Left lung (tissue), 10 donors: ENCODE measurements around the gene BCL3. TPM values are rescaled to one million over a fixed set of nuclear protein-coding genes. Genes with fewer than 3 reads are reported as not detected.
"Not testable (repeated sequence)": the region's sequence is repeated elsewhere in the genome, so short reads cannot be mapped to it uniquely, and the experiment has no call there.

Experiments
- ATAC-seq: fragments of 200-7000 bp; cut with Tn5 transposase; one replicate; pipeline ENCODE4 v1.9.1; 2020; ENCODE audit warnings: moderate library complexity
- DNase-seq, 4 donors: peaks; one replicate each; pipeline ENCODE4 v3.0.0-alpha.2; 2013 to 2020
- H3K27ac ChIP-seq, 2 donors: fragments of 200-600 bp; sonication (generic) in 1 of 2; one replicate each; pipeline versions ENCODE4 v1.5.0 to v1.8.0; 2020 to 2021
- H3K27me3 ChIP-seq, 2 donors: fragments of 200-600 bp; sonication (generic) in 1 of 2; one replicate each; pipeline versions ENCODE4 v1.5.0 to v1.8.0; 2020 to 2021
- H3K36me3 ChIP-seq, 2 donors: fragments of 200-600 bp; sonication (generic) in 1 of 2; one replicate each; pipeline versions ENCODE4 v1.5.0 to v1.8.0; 2020 to 2021
- H3K4me1 ChIP-seq, 2 donors: fragments of 200-600 bp; one replicate each; pipeline ENCODE4 v1.8.0; 2021
- H3K4me3 ChIP-seq, 2 donors: fragments of 200-600 bp; sonication (generic) in 1 of 2; one replicate each; pipeline versions ENCODE4 v1.5.0 to v1.8.0; 2020 to 2021; ENCODE audit warnings: mild to moderate bottlenecking in 1 of 2
- H3K9me3 ChIP-seq, 2 donors: fragments of 200-600 bp; sonication (generic) in 1 of 2; one replicate each; pipeline versions ENCODE4 v1.5.0 to v1.8.0; 2020 to 2021
- intact Hi-C, 2 donors: fragments of 100-400 bp; cut with DNase I; formaldehyde crosslinking; loops; one replicate each; pipeline versions ENCODE4 v1.11.2 to v1.14.2; 2022
- polyA plus RNA-seq, 6 donors: library from polyadenylated mRNA; unstranded; fragments of 120-200 nt; gene quantifications; one replicate each; pipeline ENCODE4 v1.2.1, GENCODE V29; 2013; ENCODE audit not compliant: insufficient read length in 6 of 6
- total RNA-seq, 2 donors: library from RNA; stranded (reverse); fragmentation: NEBNext Ultra II Directional; extraction: Animal tissue kit (Norgen Biotek cat#: 25700); gene quantifications; one replicate each; pipeline ENCODE4 v1.2.1, GENCODE V29; 2021
- TF ChIP-seq, protein P1 (sequence below), 2 donors: fragments of 200-600 bp; sonication (generic) in 1 of 2; IDR thresholded peaks; one replicate each; pipeline versions ENCODE4 v1.5.0 to v1.8.0; 2021; ENCODE audit warnings: antibody characterized with exemption in 2 of 2
- donor health status: DM: no; HTN: yes; CAD: no.
- donor health status: DM: no; HTN: no; CAD: no.

The BCL3 gene
- total and polyA plus RNA-seq, 8 donors, result 7.3 to 79.9 (median 13.8) TPM

DNA sequence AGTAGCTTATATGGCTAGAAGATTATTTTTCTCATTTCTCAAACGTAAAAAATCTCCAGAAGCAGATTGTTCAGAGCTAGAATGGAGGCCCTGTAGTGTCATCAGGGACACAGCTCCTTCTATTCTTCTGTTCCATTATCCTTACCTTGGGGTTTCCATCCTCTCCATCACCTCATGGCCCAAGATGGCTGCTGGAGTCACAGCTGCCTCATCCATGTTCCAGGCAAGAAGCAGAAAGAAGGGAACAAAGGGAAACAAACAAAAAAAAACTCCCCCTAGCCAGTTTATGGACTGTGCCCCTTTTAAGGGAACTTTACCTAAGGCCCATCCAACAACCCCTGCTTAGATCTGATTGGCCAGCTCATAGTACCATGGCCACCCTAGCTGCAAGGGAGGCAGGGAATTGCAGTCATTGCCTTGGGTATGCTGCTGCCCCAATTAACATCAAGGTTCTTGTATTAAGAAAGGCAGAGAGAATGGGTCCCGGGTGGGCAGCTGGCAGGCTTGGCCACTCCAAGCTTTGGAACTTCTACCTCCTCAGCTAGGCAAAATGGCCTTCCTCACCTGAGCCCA lies 33.8 kb upstream of the BCL3 start:
- intact Hi-C loops, result no loop called here

DNA sequence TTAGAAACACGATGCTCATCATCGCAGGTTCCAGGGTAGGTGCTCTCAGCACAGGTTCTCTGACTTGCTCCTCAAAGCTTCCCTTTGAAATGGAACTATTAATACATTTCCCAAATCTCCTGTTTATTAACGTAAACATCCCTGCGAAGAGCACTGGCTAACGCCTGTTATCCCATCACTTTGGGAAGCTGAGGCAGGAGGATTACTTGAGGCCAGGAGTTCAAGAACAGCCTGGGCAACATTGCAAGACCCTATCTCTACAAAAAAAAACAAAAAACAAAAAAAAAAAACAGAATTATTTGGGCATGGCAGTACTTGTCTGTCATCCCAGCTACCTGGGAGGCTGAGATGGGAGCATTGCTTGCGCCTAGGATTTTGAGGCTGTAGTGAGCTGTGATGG lies 30.9 kb upstream of the BCL3 start:
- no peak overlapping the region for H3K4me3 ChIP-seq
- DNase-seq (no peak), ATAC-seq (no peak)
- intact Hi-C loops, result no loop called here
- H3K9me3 ChIP-seq, result peaks cover 0 to 10% of the 10 kb centered on the region in 2 donors
- H3K27ac ChIP-seq, result peak overlapping the region; percentile 74 to 77
- H3K4me1 ChIP-seq, result peaks cover 28 to 48% of the 10 kb centered on the region in 2 donors
- H3K27me3 ChIP-seq, result no peaks in the 10 kb centered on the region
- TF ChIP-seq, protein P1, sequence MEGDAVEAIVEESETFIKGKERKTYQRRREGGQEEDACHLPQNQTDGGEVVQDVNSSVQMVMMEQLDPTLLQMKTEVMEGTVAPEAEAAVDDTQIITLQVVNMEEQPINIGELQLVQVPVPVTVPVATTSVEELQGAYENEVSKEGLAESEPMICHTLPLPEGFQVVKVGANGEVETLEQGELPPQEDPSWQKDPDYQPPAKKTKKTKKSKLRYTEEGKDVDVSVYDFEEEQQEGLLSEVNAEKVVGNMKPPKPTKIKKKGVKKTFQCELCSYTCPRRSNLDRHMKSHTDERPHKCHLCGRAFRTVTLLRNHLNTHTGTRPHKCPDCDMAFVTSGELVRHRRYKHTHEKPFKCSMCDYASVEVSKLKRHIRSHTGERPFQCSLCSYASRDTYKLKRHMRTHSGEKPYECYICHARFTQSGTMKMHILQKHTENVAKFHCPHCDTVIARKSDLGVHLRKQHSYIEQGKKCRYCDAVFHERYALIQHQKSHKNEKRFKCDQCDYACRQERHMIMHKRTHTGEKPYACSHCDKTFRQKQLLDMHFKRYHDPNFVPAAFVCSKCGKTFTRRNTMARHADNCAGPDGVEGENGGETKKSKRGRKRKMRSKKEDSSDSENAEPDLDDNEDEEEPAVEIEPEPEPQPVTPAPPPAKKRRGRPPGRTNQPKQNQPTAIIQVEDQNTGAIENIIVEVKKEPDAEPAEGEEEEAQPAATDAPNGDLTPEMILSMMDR (IDR thresholded peaks at IDR 0.05), result no peak
- H3K36me3 ChIP-seq, result no peaks in the 10 kb centered on the region

More for the DNA sequence above, 33.8 kb upstream of the BCL3 start:
- Histone ChIP-seq H3K27ac (no peak overlapping the region), H3K4me1 (peaks cover 14 to 26% of the 10 kb centered on the region in 2 donors), H3K27me3 (no peaks in the 10 kb centered on the region), H3K4me3 (no peak overlapping the region), H3K9me3 (peaks cover 0 to 10% of the 10 kb centered on the region in 2 donors), H3K36me3 (no peaks in the 10 kb centered on the region)
- DNase-seq (no peak), ATAC-seq (no peak)
- TF ChIP-seq, protein P1 (IDR thresholded peaks at IDR 0.05), result no peak

DNA sequence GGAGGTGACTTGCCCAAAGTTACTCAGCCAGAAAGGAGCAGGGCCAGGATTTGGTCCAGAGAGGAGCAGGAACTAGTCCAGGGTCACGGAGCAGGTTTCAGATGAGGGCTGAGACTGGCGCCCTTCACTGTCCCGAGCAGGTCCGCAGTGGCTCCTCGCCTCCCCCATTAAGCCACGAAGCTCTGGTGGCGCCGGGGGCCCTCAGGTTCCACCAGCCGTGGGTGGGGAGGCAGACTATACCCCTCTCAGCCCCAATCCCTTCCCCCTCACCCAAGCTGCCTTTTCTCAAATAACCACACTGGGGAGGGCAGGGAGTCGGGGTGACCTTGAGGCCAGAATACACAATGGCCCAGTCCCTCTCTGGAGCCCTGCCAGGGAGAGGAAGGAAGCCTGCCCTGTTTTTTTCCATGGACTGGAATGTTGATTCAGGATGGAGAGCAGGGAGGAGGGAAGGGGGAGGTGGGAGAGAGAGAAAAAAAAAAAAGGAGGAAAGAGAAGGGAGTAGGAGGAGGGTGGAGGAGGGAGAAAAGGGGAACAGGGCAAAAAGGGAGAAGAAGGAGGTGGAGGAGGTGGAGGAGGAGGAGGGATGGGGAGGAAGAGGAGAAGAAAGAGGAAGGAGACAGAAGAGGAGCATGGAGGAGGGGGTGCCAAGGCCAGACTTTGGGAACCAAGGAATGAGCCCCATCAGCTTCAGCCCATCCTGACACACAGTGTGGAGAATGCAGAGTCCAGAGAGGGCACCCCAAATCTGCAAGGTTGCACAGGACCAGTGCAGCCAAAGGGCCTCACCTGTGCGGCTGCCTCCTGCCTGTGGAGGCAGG lies 29.9 kb upstream of the BCL3 start:
- peak overlapping the region; percentile 3 to 14 for H3K4me3 ChIP-seq
- no peaks in the 10 kb centered on the region for H3K36me3 ChIP-seq
- peak; percentile 63 for ATAC-seq
- peak in 3 of 4 donors; percentile 46 to 69 (median 66) for DNase-seq
- peaks cover 0 to 10% of the 10 kb centered on the region in 2 donors for H3K9me3 ChIP-seq
- H3K27ac ChIP-seq, result peak overlapping the region; percentile 74 to 77
- TF ChIP-seq, protein P1 (IDR thresholded peaks at IDR 0.05), result no peak
- H3K27me3 ChIP-seq, result no peaks in the 10 kb centered on the region
- peaks cover 28 to 58% of the 10 kb centered on the region in 2 donors for H3K4me1 ChIP-seq
- intact Hi-C loops, result no loop called here

DNA sequence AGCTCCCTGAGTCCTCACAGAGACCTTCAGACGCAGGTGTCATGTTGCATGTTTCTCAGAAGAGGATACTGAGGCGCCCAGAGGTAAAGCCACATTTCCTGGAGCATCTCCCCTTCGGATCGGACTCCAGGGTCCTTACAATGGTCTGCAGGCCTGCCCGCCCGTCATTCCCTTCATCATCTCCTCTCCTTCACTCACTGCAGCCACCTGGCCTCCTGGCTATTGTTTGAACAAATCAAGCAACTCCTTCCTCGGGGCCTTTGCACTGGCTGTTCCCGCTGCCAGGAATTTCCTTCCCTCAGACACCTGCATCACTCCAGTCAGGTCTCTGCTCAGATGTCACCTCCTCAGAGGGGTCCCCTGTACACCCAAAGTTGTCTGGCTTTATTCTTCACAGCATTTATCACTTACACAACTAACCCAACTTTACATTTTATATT lies 29.2 kb upstream of the BCL3 start:
- Histone ChIP-seq H3K4me1 (peaks cover 28 to 65% of the 10 kb centered on the region in 2 donors), H3K4me3 (no peak overlapping the region), H3K36me3 (no peaks in the 10 kb centered on the region), H3K27ac (peak overlapping the region in 1 of 2 donors; percentile 33), H3K27me3 (no peaks in the 10 kb centered on the region), H3K9me3 (peaks cover 0 to 10% of the 10 kb centered on the region in 2 donors)
- TF ChIP-seq, protein P1 (IDR thresholded peaks at IDR 0.05), result no peak
- intact Hi-C loops, result no loop called here
- DNase-seq, result no peak
- ATAC-seq, result no peak

DNA sequence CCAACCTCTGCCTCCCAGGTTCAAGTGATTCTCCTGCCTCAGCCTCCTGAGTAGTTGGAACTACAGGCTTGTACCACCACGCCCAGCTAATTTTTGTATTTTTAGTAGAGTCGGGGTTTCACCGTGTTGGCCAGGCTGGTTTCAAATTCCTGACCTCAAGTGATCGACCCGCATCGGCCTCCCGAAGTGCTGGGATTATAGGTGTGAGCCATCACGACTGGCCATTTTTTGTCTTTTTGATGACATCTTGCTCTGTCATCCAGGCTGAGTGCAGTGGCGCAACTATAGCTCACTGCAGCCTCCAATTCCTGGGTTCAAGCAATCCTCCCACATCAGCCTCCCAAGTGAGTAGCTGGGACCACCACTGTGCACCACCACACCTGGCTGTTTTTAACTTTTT lies 28.1 kb upstream of the BCL3 start:
- intact Hi-C loops, H3K4me3 ChIP-seq, H3K9me3 ChIP-seq, H3K27me3 ChIP-seq, H3K36me3 ChIP-seq, DNase-seq, ATAC-seq, H3K27ac ChIP-seq: not testable (repeated sequence)
- H3K4me1 ChIP-seq, result peaks cover 33 to 76% of the 10 kb centered on the region in 2 donors
